GM12873 (cell line): ENCODE data around the gene THSD4.

ENCODE experiments used
- CTCF ChIP-seq: IDR thresholded peaks from 2 replicates; pipeline ENCODE4 v1.5.1; 2012; ENCODE audit warnings: low read depth, mild to moderate bottlenecking, moderate library complexity, low read length, control low read depth; ENCODE audit not compliant: insufficient read depth; ENCODE audit errors: missing control alignments

The THSD4 gene

GRCh38 chr15:71456811-71457210 lies 341.5 kb downstream of the THSD4 start:
- TF ChIP-seq CTCF: no peak

DNA sequence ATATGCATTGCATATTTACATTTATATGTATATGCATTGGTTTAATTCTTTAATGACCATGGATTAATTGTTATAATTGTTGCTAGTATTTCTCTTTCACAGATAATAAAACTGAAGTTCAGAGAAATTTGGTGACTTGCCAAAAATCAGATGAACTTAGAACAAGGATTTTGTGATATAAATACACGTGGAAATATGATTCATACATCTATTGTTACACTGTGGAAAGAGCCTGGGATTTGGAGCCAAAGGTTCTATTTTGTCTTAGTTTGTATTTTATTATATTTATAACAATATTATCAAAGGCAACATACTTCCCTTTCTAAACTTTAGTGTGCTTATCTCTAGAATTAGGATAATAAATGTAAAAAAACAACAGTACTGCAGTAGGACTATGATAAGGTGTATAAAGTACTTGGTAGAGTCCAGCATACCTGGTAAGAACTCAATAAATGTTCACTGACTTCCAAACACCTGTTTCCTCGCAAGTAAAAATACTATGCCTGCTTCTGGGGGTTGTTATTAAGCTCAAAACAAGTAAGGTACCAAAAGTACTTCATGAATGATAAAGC lies 342.9 kb downstream of the THSD4 start:
- TF ChIP-seq CTCF: no peak

DNA sequence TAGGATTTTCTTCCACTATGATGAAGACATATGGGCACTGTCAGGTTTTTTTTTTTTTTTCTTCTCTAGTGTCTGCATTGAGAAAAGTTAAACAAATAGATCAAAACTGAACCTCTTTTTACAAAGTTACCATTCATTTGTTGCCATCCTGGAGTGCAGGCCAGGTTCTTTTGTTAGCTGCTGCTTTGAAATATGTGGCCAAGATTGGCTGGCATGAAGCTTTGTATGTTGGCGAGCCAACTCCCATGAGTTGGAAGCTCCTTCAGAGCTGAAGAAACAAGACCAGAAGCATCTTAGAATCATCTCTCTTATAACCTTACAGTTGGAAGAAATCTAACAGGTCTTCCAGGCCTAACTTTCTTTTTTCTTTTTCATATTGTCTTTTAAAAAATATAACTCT lies 346.5 kb downstream of the THSD4 start:
- no peak for TF ChIP-seq CTCF

GRCh38 chr15:71462638-71463037 lies 347.4 kb downstream of the THSD4 start:
- TF ChIP-seq CTCF: no peak

GRCh38 chr15:71463156-71463665 lies 347.9 kb downstream of the THSD4 start:
- TF ChIP-seq CTCF: no peak

- TF ChIP-seq CTCF: no peak
These were observed 350.1 kb downstream of the THSD4 start for GRCh38 chr15:71465131-71465955.

GRCh38 chr15:71468715-71469114 lies 353.4 kb downstream of the THSD4 start:
- TF ChIP-seq CTCF: no peak
